Choroid plexus epithelial cell (primary cell): ENCODE measurements around the gene CCDC127.

ENCODE experiments used
- DNase-seq: peaks from one replicate; pipeline ENCODE4 v3.0.0-alpha.2; 2010; ENCODE audit warnings: low read depth
- H3K4me3 ChIP-seq: 2 replicates; pipeline ENCODE4 v1.5.1; 2011; ENCODE audit warnings: low read depth, mild to moderate bottlenecking, control low read depth, low read length, moderate library complexity
- TF ChIP-seq, protein P1 (sequence below): conservative IDR thresholded peaks from 2 replicates; pipeline ENCODE4 v1.5.1; 2011; ENCODE audit warnings: low read depth, mild to moderate bottlenecking, control low read depth, inconsistent platforms, low read length, moderate library complexity

The CCDC127 gene

DNA sequence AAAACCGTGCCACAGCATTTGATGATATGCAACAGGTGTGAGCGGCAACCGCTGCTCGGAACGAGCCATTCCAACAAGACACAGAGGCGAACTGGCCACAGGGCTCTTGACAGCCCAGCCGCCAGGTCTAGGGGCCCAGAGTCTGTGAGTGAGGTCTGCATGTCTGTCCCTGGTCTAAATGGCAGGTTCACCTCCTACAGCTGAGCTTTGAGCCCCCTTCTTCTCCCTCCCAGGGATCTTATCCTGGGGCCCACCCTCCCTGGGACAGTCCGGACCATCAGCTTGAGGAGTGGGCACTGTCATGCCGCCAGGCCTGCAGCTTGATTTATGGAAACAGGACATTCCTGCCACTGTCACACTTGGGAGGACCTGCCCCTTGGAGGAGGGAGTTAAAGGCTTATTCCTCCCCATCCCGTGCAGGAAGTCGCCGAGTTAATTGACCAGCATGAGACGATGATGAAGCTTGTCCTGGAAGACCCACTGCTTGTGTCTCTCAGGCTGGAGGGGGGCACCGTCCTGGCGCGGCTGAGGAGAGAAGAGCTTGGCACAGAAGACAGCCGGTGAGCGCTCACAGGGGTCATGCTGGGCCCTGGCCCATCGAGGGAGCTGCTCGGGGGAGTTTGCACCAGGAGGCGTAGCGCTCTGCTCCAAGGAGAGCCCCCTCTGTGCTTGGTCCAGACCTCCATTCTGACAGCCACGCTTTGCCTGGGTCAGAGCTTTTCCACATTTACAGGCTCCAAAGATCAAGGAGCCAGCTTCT lies 62.1 kb downstream of the CCDC127 start:
- TF ChIP-seq, protein P1, sequence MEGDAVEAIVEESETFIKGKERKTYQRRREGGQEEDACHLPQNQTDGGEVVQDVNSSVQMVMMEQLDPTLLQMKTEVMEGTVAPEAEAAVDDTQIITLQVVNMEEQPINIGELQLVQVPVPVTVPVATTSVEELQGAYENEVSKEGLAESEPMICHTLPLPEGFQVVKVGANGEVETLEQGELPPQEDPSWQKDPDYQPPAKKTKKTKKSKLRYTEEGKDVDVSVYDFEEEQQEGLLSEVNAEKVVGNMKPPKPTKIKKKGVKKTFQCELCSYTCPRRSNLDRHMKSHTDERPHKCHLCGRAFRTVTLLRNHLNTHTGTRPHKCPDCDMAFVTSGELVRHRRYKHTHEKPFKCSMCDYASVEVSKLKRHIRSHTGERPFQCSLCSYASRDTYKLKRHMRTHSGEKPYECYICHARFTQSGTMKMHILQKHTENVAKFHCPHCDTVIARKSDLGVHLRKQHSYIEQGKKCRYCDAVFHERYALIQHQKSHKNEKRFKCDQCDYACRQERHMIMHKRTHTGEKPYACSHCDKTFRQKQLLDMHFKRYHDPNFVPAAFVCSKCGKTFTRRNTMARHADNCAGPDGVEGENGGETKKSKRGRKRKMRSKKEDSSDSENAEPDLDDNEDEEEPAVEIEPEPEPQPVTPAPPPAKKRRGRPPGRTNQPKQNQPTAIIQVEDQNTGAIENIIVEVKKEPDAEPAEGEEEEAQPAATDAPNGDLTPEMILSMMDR, result no peak
- H3K4me3 ChIP-seq, result no peak overlapping the region
- no peak for DNase-seq

DNA sequence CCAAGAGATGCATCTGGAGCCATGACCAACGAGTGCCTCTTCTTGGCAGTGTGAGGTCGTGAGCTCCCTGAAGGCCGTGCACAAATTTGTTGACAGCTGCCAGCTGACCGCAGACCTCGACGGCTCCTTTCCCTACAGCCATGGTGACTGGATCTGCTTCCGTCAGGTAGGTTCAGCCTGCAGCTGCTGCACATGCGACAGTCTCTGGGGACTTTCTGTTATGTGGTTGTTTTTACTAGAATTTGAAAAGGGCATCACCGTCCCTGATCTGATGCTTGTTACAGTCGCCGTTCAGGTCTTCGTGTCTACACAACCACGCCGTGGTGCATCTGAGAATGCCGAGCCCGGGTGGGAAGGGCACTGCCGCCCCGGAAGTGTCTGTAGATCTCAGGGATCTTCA lies 63.1 kb downstream of the CCDC127 start:
- TF ChIP-seq, protein P1, result no peak
- H3K4me3 ChIP-seq, result no peak overlapping the region
- DNase-seq, result no peak

DNA sequence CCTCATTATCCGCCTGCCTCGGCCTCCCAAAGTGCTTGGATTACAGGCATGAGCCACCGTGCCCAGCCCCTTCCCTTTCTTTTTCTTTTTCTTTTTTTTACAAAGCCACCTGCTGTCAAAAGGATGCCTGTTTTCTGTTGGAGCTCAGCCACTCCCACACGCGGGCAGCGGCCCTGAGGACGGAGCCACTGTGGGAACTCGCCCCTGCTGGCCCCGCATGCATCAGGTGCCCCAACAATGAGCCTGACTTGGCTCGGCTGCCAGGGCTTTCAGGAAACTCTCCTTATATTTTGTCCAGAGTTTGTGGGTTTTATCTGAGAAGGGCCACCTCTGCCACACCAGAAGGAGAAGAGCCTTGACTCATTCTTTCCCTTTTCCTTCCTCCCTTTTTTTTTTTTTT lies 63.7 kb downstream of the CCDC127 start:
- no peak for DNase-seq
- no peak overlapping the region for H3K4me3 ChIP-seq
- TF ChIP-seq, protein P1, result no peak

DNA sequence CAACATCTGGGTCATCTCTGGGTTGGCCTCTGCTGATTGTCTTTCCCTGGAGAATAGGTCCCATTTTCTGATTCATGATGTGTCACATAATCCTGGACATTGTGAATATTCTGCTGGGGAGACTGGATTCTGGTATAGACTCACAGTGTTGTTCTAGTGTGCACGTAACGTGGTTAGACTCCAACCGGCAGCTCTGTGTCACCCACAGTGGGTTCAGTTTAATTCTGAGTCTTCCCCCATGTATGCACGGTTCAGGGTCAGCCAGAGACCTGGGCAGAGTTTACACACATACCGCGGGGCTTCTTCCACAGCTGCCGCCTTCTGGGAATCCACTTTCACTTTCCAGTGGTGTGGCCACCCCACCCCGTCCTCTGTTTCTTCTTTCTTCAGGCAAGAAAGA lies 64.7 kb downstream of the CCDC127 start:
- H3K4me3 ChIP-seq, result peak overlapping the region; percentile 37
- TF ChIP-seq, protein P1, result no peak
- peak; percentile 48 for DNase-seq

DNA sequence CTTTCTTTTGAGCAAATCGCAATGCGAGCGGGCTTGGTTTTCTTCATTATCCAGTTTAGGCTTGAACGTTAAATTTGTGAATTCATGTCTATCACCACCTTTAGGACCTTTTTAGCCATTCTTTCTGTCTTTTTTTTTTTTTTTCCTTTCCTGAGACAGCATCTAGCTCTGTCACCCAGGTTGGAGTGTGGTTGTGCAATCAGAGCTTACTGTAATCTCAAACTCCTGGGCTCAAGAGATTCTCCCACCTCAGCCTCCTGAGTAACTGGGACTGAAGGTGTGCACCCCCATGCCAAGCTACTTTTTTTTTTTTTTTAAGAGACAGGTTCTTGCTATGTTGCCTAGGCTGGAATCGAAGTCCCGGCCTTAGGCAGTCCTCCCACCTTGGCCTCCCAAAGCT lies 65.9 kb downstream of the CCDC127 start:
- H3K4me3 ChIP-seq, result no peak overlapping the region
- TF ChIP-seq, protein P1, result no peak
- no peak for DNase-seq

DNA sequence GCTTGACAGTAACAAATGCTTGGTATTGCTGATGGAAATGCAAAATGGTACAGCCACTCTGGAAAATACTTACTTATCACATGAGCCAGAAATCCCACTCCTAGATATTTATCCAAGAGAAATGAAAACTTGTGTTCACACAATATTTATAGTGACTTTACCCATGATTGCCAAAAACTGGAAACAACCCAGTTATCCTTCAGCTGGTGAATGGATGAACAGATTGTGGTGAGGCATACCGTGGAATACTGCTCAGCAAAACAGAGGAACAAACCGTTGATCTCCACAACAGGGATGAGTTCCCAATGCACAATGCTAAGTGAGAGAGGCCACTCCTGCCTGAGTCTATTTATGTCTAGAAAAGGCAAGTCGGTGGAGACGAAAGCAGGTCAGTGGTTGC lies 67.2 kb downstream of the CCDC127 start:
- TF ChIP-seq, protein P1, result no peak
- no peak overlapping the region for H3K4me3 ChIP-seq
- DNase-seq, result no peak
